Sigmoid colon (tissue), 7 donors: ENCODE data around the gene RASGRF2. TPM values are rescaled to one million over a fixed set of nuclear protein-coding genes. Genes with fewer than 3 reads are reported as not detected.

Source experiments
- DNase-seq: peaks from one replicate; pipeline ENCODE4 v3.0.0-alpha.2; 2019
- H3K27ac ChIP-seq, 4 donors: fragments of 200-600 bp; sonication (generic); one replicate each; pipeline ENCODE4 v1.5.1; 2016 to 2019; ENCODE audit warnings: mild to moderate bottlenecking in 1 of 4
- H3K27me3 ChIP-seq, 3 donors: fragments of 200-600 bp; sonication (generic); one replicate each; pipeline ENCODE4 v1.5.1; 2019; ENCODE audit warnings: mild to moderate bottlenecking in 1 of 3
- H3K36me3 ChIP-seq, 4 donors: fragments of 200-600 bp; sonication (generic); one replicate each; pipeline ENCODE4 v1.5.1; 2016 to 2019
- H3K4me1 ChIP-seq, 4 donors: fragments of 200-600 bp; sonication (generic); one replicate each; pipeline ENCODE4 v1.5.1; 2017 to 2019
- H3K4me3 ChIP-seq, 4 donors: fragments of 200-600 bp; sonication (generic); one replicate each; pipeline ENCODE4 v1.5.1; 2017 to 2019; ENCODE audit warnings: mild to moderate bottlenecking in 2 of 4, moderate library complexity in 1 of 4
- H3K9me3 ChIP-seq, 4 donors: fragments of 200-600 bp in 3 of 4; sonication (generic) in 3 of 4; one replicate each; pipeline versions ENCODE4 v1.5.1 to v1.6.1; 2013 to 2019
- EP300 ChIP-seq, 4 donors: sonication (generic); formaldehyde crosslinking; IDR thresholded peaks; one replicate each; pipeline ENCODE4 v1.6.1; 2017; ENCODE audit warnings: antibody characterized with exemption in 4 of 4
- POLR2A ChIP-seq, 2 donors: fragments of 450-650 bp; IDR thresholded peaks; one replicate each; pipeline ENCODE4 v1.6.1; 2016; ENCODE audit warnings: antibody characterized with exemption in 2 of 2, mild to moderate bottlenecking in 2 of 2, moderate library complexity in 2 of 2
- POLR2AphosphoS5 ChIP-seq, 4 donors: sonication (generic); formaldehyde crosslinking; IDR thresholded peaks; one replicate each; pipeline ENCODE4 v1.6.1; 2017; ENCODE audit warnings: antibody characterized with exemption in 4 of 4
- WGBS, 2 donors: extraction: QIAGEN DNeasy Blood & Tissue Kit; methylation state at CpG; one replicate each; pipeline ENCODE4 v1.1.7; 2013; 5-methylcytosine and 5-hydroxymethylcytosine counted together
- intact Hi-C: fragments of 100-400 bp; cut with DNase I; formaldehyde crosslinking; loops from one replicate; pipeline ENCODE4 v1.15.1; 2023
- polyA plus RNA-seq, 3 donors: library from polyadenylated mRNA; stranded (reverse); fragments of 200-250 nt; gene quantifications; one replicate each; pipeline ENCODE4 v1.2.3, GENCODE V29; 2013
- total RNA-seq, 4 donors: library from RNA; depleted of rRNA; stranded (reverse); fragments of >200 nt; gene quantifications; one replicate each; pipeline ENCODE4 v1.1.0, GENCODE V29; 2016
- TF ChIP-seq, protein P1 (sequence below), 4 experiments: fragments of 450-650 bp in 3 of 4; fragments of 200-600 bp in 1 of 4; IDR thresholded peaks; one replicate each; pipeline ENCODE4 v1.5.1; 2016 to 2019; ENCODE audit warnings: antibody characterized with exemption in 4 of 4, mild to moderate bottlenecking in 3 of 4, moderate library complexity in 2 of 4
- donor health status: healthy with polysubstance abuse.
- donor health status: Bipolar disorder and iron deficiency.
- donor health status: healthy.

Gene RASGRF2
- total and polyA plus RNA-seq, 7 donors, result under 0.01 to 9.5 (median 6.8) TPM

DNA sequence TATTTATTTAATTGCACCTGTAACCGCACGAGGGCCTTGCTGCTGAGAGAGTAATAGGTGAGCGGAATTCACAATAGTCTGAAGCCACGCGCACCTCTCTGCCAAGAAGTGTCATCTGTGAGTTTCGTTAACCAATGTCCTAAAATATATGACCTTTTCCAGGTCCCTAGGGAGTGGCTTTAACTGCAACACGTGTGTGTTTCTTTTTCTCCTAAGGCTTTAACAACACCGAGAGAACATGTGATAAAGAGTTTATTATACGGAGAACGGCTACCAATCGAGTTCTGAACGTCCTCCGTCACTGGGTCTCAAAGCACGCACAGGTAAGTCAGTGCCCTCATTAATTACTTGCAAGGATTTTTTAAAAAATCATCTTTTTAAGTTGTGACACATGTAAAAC lies 219.8 kb downstream of the RASGRF2 start:
- TF ChIP-seq POLR2A (IDR thresholded peaks at IDR 0.05), result no peak
- TF ChIP-seq POLR2AphosphoS5 (IDR thresholded peaks at IDR 0.05), result no peak
- TF ChIP-seq, protein P1, sequence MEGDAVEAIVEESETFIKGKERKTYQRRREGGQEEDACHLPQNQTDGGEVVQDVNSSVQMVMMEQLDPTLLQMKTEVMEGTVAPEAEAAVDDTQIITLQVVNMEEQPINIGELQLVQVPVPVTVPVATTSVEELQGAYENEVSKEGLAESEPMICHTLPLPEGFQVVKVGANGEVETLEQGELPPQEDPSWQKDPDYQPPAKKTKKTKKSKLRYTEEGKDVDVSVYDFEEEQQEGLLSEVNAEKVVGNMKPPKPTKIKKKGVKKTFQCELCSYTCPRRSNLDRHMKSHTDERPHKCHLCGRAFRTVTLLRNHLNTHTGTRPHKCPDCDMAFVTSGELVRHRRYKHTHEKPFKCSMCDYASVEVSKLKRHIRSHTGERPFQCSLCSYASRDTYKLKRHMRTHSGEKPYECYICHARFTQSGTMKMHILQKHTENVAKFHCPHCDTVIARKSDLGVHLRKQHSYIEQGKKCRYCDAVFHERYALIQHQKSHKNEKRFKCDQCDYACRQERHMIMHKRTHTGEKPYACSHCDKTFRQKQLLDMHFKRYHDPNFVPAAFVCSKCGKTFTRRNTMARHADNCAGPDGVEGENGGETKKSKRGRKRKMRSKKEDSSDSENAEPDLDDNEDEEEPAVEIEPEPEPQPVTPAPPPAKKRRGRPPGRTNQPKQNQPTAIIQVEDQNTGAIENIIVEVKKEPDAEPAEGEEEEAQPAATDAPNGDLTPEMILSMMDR (IDR thresholded peaks at IDR 0.05), result no peak
- no peak for TF ChIP-seq EP300 (IDR thresholded peaks at IDR 0.05)
- no peak overlapping the region for H3K27ac ChIP-seq
- H3K36me3 ChIP-seq, result no peaks in the 10 kb centered on the region
- H3K27me3 ChIP-seq, result no peaks in the 10 kb centered on the region
- H3K4me3 ChIP-seq, result no peak overlapping the region
- H3K4me1 ChIP-seq, result no peaks in the 10 kb centered on the region
- intact Hi-C loops, result no loop called here
- H3K9me3 ChIP-seq, result no peaks in the 10 kb centered on the region
- no peak for DNase-seq
- 23 to 76% methylated on average over 14 of the region's 14 CpGs for WGBS, 2 donors

- TF ChIP-seq EP300 (IDR thresholded peaks at IDR 0.05), result no peak
- TF ChIP-seq POLR2A (IDR thresholded peaks at IDR 0.05), result no peak
- TF ChIP-seq, protein P1 (IDR thresholded peaks at IDR 0.05), result no peak
- TF ChIP-seq POLR2AphosphoS5 (IDR thresholded peaks at IDR 0.05), result no peak
- no peaks in the 10 kb centered on the region for H3K4me1 ChIP-seq
- DNase-seq, result no peak
- H3K9me3 ChIP-seq, result no peaks in the 10 kb centered on the region
- H3K4me3 ChIP-seq, result no peak overlapping the region
- WGBS, 2 donors, result 79 to 82% methylated on average over 5 of the region's 5 CpGs
- H3K27ac ChIP-seq, result no peak overlapping the region
- H3K36me3 ChIP-seq, result no peaks in the 10 kb centered on the region
- H3K27me3 ChIP-seq, result no peaks in the 10 kb centered on the region
- intact Hi-C loops, result no loop called here
Measured at GRCh38 chr5:81180780-81181460, 220.8 kb downstream of the RASGRF2 start.

GRCh38 chr5:81181576-81182316 lies 221.6 kb downstream of the RASGRF2 start:
- no peak for TF ChIP-seq POLR2A (IDR thresholded peaks at IDR 0.05)
- TF ChIP-seq, protein P1 (IDR thresholded peaks at IDR 0.05), result no peak
- no peak for TF ChIP-seq EP300 (IDR thresholded peaks at IDR 0.05)
- no peak for TF ChIP-seq POLR2AphosphoS5 (IDR thresholded peaks at IDR 0.05)
- H3K27ac ChIP-seq, result no peak overlapping the region
- DNase-seq, result no peak
- no peaks in the 10 kb centered on the region for H3K4me1 ChIP-seq
- no peak overlapping the region for H3K4me3 ChIP-seq
- intact Hi-C loops, result no loop called here
- H3K9me3 ChIP-seq, result no peaks in the 10 kb centered on the region
- H3K36me3 ChIP-seq, result no peaks in the 10 kb centered on the region
- 70 to 91% methylated on average over 4 of the region's 4 CpGs for WGBS, 2 donors
- H3K27me3 ChIP-seq, result no peaks in the 10 kb centered on the region

DNA sequence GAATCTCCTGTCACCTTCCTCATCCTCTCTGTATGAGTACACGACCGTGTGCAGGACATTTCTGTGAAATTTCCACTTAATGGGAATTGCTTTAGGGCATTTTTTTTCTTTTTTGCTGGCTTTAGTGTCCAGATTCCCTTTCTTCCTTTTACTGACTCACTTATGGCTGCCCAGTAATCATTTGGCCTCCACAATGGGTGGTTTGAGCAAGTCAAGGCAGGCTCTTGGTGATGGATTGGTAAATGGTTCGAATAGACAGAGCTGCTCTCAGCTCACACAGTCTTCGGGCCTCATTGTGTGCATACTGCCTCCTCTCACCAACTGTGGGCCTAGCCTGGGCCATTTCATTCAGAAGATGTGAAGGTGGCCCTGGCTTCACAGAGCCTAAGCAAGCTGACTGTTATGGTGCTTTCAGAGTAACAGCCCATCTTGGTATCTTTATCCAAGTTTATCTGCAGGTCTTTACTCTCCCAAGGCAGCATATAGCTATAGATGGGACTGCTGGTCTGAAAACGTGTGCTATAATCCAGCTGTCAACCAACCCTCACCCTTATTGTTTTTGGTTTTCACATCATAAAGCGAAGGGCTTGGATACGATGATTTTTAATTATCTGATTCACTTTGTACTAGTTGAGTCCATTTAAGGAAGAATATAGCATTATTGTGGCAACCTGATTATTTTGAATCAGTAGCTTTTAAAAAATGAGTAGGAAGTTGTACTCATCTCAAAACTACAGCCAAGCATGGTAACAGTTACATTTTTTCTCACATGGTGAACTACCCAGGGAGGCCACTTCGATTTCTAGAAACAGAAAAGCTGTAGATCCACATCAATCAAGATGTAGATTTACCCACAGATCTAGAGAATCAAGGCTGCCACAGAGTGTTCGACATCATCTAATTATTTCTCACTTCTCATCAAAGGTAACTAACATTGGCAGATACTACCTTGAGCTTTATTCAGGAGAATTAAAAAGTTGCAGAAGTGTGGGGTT lies 222.5 kb downstream of the RASGRF2 start:
- Histone ChIP-seq H3K27me3 (no peaks in the 10 kb centered on the region), H3K27ac (no peak overlapping the region), H3K36me3 (no peaks in the 10 kb centered on the region), H3K4me1 (no peaks in the 10 kb centered on the region), H3K9me3 (no peaks in the 10 kb centered on the region), H3K4me3 (no peak overlapping the region)
- TF ChIP-seq, protein P1 (IDR thresholded peaks at IDR 0.05), result no peak
- intact Hi-C loops, result no loop called here
- DNase-seq, result no peak
- WGBS, 2 donors, result 86 to 91% methylated on average over 9 of the region's 9 CpGs
